ENCODE data around the gene SLC25A5.

GRCh38 chrX:119453202-119453601 is 15.0 kb upstream of the SLC25A5 start:
- TF ChIP-seq, protein P1, sequence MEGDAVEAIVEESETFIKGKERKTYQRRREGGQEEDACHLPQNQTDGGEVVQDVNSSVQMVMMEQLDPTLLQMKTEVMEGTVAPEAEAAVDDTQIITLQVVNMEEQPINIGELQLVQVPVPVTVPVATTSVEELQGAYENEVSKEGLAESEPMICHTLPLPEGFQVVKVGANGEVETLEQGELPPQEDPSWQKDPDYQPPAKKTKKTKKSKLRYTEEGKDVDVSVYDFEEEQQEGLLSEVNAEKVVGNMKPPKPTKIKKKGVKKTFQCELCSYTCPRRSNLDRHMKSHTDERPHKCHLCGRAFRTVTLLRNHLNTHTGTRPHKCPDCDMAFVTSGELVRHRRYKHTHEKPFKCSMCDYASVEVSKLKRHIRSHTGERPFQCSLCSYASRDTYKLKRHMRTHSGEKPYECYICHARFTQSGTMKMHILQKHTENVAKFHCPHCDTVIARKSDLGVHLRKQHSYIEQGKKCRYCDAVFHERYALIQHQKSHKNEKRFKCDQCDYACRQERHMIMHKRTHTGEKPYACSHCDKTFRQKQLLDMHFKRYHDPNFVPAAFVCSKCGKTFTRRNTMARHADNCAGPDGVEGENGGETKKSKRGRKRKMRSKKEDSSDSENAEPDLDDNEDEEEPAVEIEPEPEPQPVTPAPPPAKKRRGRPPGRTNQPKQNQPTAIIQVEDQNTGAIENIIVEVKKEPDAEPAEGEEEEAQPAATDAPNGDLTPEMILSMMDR (IDR thresholded peaks at IDR 0.05) = no peak
- TF ChIP-seq EP300 (IDR thresholded peaks at IDR 0.05) (no peak), POLR2A (IDR thresholded peaks at IDR 0.05; ENCODE audit: low read depth) (no peak)
